GM12874 (cell line): Measurements from ENCODE around the gene OR51I2.

Source experiments
- CTCF ChIP-seq: IDR thresholded peaks from 2 replicates; pipeline ENCODE4 v1.5.1; 2011; ENCODE audit warnings: low read depth, mild to moderate bottlenecking, control low read depth, low read length, moderate library complexity; ENCODE audit not compliant: insufficient read depth

Gene OR51I2

GRCh38 chr11:5449432-5449831 is 309 bp downstream of the OR51I2 start:
- no peak for TF ChIP-seq CTCF

GRCh38 chr11:5460983-5461621 is 12.0 kb downstream of the OR51I2 start:
- no peak for TF ChIP-seq CTCF

- TF ChIP-seq CTCF, result no peak
Measured at GRCh38 chr11:5467527-5467926, 18.4 kb downstream of the OR51I2 start.

- no peak for TF ChIP-seq CTCF
Measured at GRCh38 chr11:5473921-5474320, 24.8 kb downstream of the OR51I2 start.

GRCh38 chr11:5476186-5476819 is 27.2 kb downstream of the OR51I2 start:
- peak; percentile 74 for TF ChIP-seq CTCF

GRCh38 chr11:5486003-5486402 is 36.9 kb downstream of the OR51I2 start:
- TF ChIP-seq CTCF, result no peak

GRCh38 chr11:5486421-5486820 is 37.3 kb downstream of the OR51I2 start:
- no peak for TF ChIP-seq CTCF
